ENCODE results near the gene SPHK2. TPM values are rescaled to one million over a fixed set of nuclear protein-coding genes. Genes with fewer than 3 reads are reported as not detected.
"Not testable (repeated sequence)": the region's sequence is repeated elsewhere in the genome, so short reads cannot be mapped to it uniquely, and the experiment has no call there.

Gene SPHK2
- total and polyA plus RNA-seq, 4 donors: 14.6 to 25.4 (median 19.7) TPM

DNA sequence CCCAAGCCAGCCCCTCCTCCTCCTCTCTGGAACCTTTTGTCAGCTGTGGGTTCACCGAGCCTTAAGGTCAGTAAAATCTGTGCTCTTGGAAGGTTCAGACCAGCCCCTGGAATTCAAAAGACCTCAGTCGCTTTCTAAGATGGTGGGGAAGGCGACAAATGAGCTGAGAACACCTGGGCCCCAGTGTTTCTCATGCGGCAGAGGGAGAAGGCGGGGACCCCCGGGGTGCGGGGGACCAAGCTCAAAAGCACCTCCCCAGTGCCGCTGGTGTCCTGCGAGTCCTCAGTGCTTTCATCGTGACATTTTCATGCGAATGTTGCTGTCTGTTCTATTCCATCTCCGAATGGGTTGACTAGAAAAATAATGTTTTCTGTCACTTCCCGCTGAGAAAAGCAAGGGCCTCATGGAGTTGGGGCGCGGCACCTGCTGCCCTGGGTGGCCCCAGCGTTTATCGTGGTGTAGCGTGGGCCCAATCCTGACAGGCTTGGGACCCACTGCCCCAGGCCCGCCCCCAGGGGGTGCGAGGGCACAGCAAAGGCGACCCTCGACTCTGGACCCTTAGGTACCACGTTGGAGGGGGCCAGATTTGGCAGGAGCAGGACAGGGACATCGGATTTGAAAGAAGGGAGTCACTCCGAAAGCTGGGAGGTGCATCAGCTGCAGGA is 54.3 kb downstream of the SPHK2 start:
- no peak overlapping the region for H3K27ac ChIP-seq (ENCODE audit: low read depth in 1 of 2, low read length in 2 of 2)
- WGBS, 2 donors: 79 to 80% methylated on average over 25 of the region's 25 CpGs
- no peaks in the 10 kb centered on the region for H3K27me3 ChIP-seq (ENCODE audit: control insufficient read depth in 1 of 2, insufficient read depth in 2 of 2, low read length in 1 of 2)
- no peaks in the 10 kb centered on the region for H3K36me3 ChIP-seq (ENCODE audit: control insufficient read depth in 1 of 2, insufficient read depth in 2 of 2, low read length in 1 of 2)
- H3K4me3 ChIP-seq (ENCODE audit: low read length in 2 of 2): no peak overlapping the region
- DNase-seq (no peak), ATAC-seq (ENCODE audit: low FRiP score) (no peak)
- intact Hi-C loops (cut with DNase I): no loop called here
- H3K9me3 ChIP-seq (ENCODE audit: control insufficient read depth, low read length): no peaks in the 10 kb centered on the region
- no peaks in the 10 kb centered on the region for H3K4me1 ChIP-seq (ENCODE audit: control insufficient read depth in 1 of 2, insufficient read depth in 2 of 2, low read length in 2 of 2)

DNA sequence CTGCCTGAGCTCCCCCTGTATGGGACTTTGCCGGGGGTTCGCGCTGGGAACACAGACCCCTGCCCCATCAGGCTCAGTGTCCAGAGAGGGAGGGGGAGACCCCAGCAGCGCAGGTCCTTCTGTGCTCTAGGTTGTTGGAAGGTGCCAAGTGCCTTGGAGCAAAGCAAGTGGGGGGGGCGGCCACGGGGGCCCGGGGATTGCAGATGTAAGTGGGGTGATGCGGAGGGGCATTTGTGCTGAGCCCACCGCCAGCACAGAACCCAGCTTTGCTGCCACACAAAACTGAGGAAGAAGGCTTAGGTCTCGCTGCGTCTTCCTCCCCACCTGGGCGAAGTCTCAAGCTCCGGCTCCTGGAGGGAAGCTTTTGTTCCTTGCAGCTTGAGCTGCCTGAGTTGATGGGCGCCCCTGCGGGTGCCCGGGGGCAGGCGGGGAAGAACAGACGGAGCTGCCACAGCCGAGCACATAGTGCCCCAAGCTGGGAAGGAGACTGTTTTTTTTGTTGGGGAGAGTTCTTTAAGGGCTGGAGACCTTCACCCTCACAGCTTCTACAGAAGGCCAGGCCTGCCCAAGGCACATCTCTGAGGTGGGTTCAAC is 55.0 kb downstream of the SPHK2 start:
- no peak overlapping the region for H3K27ac ChIP-seq (ENCODE audit: low read depth in 1 of 2, low read length in 2 of 2)
- no peak overlapping the region for H3K4me3 ChIP-seq (ENCODE audit: low read length in 2 of 2)
- 87 to 88% methylated on average over 19 of the region's 19 CpGs for WGBS, 2 donors
- no peaks in the 10 kb centered on the region for H3K4me1 ChIP-seq (ENCODE audit: control insufficient read depth in 1 of 2, insufficient read depth in 2 of 2, low read length in 2 of 2)
- ATAC-seq (ENCODE audit: low FRiP score): no peak
- no peak for DNase-seq
- H3K36me3 ChIP-seq (ENCODE audit: control insufficient read depth in 1 of 2, insufficient read depth in 2 of 2, low read length in 1 of 2): no peaks in the 10 kb centered on the region
- H3K9me3 ChIP-seq (ENCODE audit: control insufficient read depth, low read length): no peaks in the 10 kb centered on the region
- intact Hi-C loops (cut with DNase I): no loop called here
- no peaks in the 10 kb centered on the region for H3K27me3 ChIP-seq (ENCODE audit: control insufficient read depth in 1 of 2, insufficient read depth in 2 of 2, low read length in 1 of 2)

DNA sequence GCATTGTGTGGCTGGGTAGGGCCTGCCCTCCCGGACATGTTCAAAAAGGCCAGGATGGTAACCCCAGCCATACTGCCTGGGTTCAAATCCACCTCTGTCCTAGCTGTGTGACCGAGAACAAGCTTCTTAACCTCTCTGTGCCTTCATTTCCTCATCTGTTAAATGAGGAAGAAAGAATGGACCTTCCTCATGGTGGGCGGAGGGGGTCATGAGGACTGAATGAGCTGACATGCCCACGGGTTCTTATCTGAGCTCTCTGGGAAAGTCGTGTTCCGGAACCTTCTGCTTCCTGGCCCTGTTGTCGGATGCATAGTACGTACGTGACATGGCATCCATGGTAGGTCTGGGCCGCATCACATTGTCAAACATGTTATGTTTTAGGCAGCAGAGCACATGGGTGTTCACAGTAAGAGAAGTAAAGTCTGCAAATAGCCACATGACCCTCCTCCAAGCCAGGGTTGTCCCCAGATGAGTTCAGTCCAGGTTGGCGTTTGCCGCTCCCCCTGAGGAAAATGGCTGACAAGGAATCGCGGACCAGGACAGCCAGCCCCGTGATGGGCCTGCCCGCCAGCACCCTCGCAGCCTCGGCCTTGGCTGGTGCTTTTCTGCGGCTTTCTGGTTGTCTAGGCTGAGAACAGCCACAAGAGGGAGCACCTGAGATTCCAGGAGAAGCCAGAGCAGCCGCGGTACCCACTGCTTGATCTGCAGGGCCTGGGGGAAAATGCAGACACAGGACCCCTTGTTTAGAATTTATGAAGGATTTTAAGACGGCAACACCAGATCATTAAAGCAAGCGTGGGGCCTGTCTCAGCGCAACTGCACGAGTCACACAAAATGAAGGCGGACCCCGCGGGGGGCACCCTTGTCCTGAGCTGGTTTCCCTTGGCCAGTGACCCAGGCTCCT is 55.9 kb downstream of the SPHK2 start:
- Histone ChIP-seq H3K27me3 (ENCODE audit: control insufficient read depth in 1 of 2, insufficient read depth in 2 of 2, low read length in 1 of 2) (no peaks in the 10 kb centered on the region), H3K4me3 (ENCODE audit: low read length in 2 of 2) (no peak overlapping the region), H3K27ac (ENCODE audit: low read depth in 1 of 2, low read length in 2 of 2) (no peak overlapping the region), H3K36me3 (ENCODE audit: control insufficient read depth in 1 of 2, insufficient read depth in 2 of 2, low read length in 1 of 2) (no peaks in the 10 kb centered on the region), H3K9me3 (ENCODE audit: control insufficient read depth, low read length) (no peaks in the 10 kb centered on the region), H3K4me1 (ENCODE audit: control insufficient read depth in 1 of 2, insufficient read depth in 2 of 2, low read length in 2 of 2) (no peaks in the 10 kb centered on the region)
- intact Hi-C loops (cut with DNase I): no loop called here
- 32 to 33% methylated on average over 28 of the region's 28 CpGs for WGBS, 2 donors
- DNase-seq: peak; percentile 87 to 88
- ATAC-seq (ENCODE audit: low FRiP score): peak; percentile 83

DNA sequence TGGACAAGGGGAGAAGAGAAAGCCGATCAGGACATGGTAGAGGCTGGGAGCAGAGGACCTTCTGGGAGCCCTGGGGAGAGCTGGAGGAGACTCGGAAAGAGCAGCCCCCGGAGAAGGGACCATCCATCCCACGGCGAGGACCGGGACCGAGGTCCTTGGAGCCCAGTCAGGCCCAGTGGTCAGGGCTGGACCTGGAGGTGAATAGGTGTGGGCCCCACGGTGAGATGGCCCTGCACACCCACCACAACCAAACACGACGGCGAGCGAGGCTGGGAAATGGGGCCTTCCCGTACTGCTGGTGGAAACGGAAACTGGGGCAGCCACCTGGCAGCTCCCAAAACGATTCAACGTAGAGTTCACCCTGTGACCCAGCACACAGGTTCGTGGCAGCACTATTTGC is 57.2 kb downstream of the SPHK2 start:
- 92 to 94% methylated on average over 17 of the region's 17 CpGs for WGBS, 2 donors
- no peaks in the 10 kb centered on the region for H3K36me3 ChIP-seq (ENCODE audit: control insufficient read depth in 1 of 2, insufficient read depth in 2 of 2, low read length in 1 of 2)
- no peaks in the 10 kb centered on the region for H3K9me3 ChIP-seq (ENCODE audit: control insufficient read depth, low read length)
- no peak overlapping the region for H3K4me3 ChIP-seq (ENCODE audit: low read length in 2 of 2)
- no peak for DNase-seq
- H3K27ac ChIP-seq (ENCODE audit: low read depth in 1 of 2, low read length in 2 of 2): no peak overlapping the region
- H3K4me1 ChIP-seq (ENCODE audit: control insufficient read depth in 1 of 2, insufficient read depth in 2 of 2, low read length in 2 of 2): no peaks in the 10 kb centered on the region
- H3K27me3 ChIP-seq (ENCODE audit: control insufficient read depth in 1 of 2, insufficient read depth in 2 of 2, low read length in 1 of 2): no peaks in the 10 kb centered on the region
- no peak for ATAC-seq (ENCODE audit: low FRiP score)
- intact Hi-C loops (cut with DNase I): no loop called here

DNA sequence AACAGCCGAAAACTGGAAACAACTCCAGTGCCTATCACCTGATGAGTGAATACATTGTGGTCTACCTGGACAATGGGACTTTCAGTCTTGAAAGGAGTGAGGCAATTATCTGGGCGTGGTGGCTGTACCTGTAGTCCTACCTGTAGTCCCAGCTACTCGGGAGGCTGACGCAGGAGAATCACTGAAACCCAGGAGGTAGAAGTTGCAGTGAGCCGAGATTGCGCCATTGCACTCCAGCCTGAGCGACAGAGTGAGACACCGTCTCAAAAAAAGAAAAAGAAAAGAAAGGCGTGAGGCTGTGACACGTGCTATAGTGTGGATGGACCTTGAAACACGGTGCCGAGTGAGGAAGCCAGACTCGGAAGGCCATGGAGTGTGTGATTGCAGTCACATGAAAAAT is 57.6 kb downstream of the SPHK2 start:
- no peaks in the 10 kb centered on the region for H3K9me3 ChIP-seq (ENCODE audit: control insufficient read depth, low read length)
- WGBS, 2 donors: 92 to 94% methylated on average over 13 of the region's 13 CpGs
- intact Hi-C loops (cut with DNase I): no loop called here
- H3K4me3 ChIP-seq (ENCODE audit: low read length in 2 of 2): no peak overlapping the region
- no peak overlapping the region for H3K27ac ChIP-seq (ENCODE audit: low read depth in 1 of 2, low read length in 2 of 2)
- H3K27me3 ChIP-seq (ENCODE audit: control insufficient read depth in 1 of 2, insufficient read depth in 2 of 2, low read length in 1 of 2): no peaks in the 10 kb centered on the region
- H3K36me3 ChIP-seq (ENCODE audit: control insufficient read depth in 1 of 2, insufficient read depth in 2 of 2, low read length in 1 of 2): no peaks in the 10 kb centered on the region
- DNase-seq: no peak
- no peaks in the 10 kb centered on the region for H3K4me1 ChIP-seq (ENCODE audit: control insufficient read depth in 1 of 2, insufficient read depth in 2 of 2, low read length in 2 of 2)
- no peak for ATAC-seq (ENCODE audit: low FRiP score)

DNA sequence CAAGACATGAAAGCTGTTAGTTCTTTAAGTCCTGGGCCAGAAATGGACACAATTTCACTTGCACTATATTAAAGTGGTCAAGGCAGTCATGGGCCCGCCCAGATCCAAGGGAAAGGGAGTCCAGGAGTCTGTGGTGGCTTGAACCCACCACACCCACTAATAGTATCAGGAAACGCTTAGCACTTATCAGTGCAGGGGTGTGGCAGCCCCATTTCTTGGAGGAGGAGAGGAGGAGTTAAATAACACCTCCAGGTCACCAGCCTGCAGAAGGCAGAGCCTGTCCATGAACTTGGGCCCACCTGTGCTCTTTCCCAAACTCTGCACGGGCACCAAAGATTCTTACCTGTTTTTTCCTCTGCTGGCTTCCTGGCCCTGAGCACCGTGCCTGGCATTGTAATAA is 58.9 kb downstream of the SPHK2 start:
- ATAC-seq (ENCODE audit: low FRiP score) (no peak), DNase-seq (no peak)
- Histone ChIP-seq H3K4me3 (ENCODE audit: low read length in 2 of 2) (no peak overlapping the region), H3K9me3 (ENCODE audit: control insufficient read depth, low read length) (no peaks in the 10 kb centered on the region), H3K36me3 (ENCODE audit: control insufficient read depth in 1 of 2, insufficient read depth in 2 of 2, low read length in 1 of 2) (no peaks in the 10 kb centered on the region), H3K27me3 (ENCODE audit: control insufficient read depth in 1 of 2, insufficient read depth in 2 of 2, low read length in 1 of 2) (no peaks in the 10 kb centered on the region), H3K27ac (ENCODE audit: low read depth in 1 of 2, low read length in 2 of 2) (no peak overlapping the region), H3K4me1 (ENCODE audit: control insufficient read depth in 1 of 2, insufficient read depth in 2 of 2, low read length in 2 of 2) (no peaks in the 10 kb centered on the region)
- intact Hi-C loops (cut with DNase I): no loop called here
- WGBS, 2 donors: 81 to 82% methylated on average over 4 of the region's 4 CpGs

DNA sequence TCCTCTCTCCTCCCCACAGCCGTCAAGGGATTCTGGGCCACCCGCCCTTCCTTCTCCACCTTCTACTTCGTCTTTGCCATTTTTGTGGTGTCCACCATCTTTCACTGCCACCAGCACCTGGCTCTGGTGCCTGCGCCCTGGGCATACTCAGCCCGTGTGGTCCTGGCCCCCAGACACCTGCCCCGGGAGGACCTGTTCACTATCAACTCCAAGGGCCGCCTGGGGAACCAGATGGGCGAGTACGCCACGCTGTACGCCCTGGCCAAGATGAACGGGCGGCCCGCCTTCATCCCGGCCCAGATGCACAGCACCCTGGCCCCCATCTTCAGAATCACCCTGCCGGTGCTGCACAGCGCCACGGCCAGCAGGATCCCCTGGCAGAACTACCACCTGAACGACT is 60.7 kb downstream of the SPHK2 start:
- H3K27me3 ChIP-seq (ENCODE audit: control insufficient read depth in 1 of 2, insufficient read depth in 2 of 2, low read length in 1 of 2); DNase-seq; intact Hi-C loops (cut with DNase I); H3K9me3 ChIP-seq (ENCODE audit: control insufficient read depth, low read length); H3K36me3 ChIP-seq (ENCODE audit: control insufficient read depth in 1 of 2, insufficient read depth in 2 of 2, low read length in 1 of 2); H3K4me1 ChIP-seq (ENCODE audit: control insufficient read depth in 1 of 2, insufficient read depth in 2 of 2, low read length in 2 of 2); H3K27ac ChIP-seq (ENCODE audit: low read depth in 1 of 2, low read length in 2 of 2); ATAC-seq (ENCODE audit: low FRiP score); H3K4me3 ChIP-seq (ENCODE audit: low read length in 2 of 2): not testable (repeated sequence)
- WGBS, 2 donors: 94% methylated on average over 17 to 19 of the region's 19 CpGs

Data from aorta (tissue), 5 donors.